Natural killer cell treated with Interleukin-12 subunit alpha and Interleukin-12 subunit beta and Interleukin-15 and Interleukin-18, amount 100 ng/mL, for 72 hours (primary cell): ENCODE measurements around the gene KIF1A. TPM values are rescaled to one million over a fixed set of nuclear protein-coding genes. Genes with fewer than 3 reads are reported as not detected.
"Not testable (repeated sequence)": the region's sequence is repeated elsewhere in the genome, so short reads cannot be mapped to it uniquely, and the experiment has no call there.

Source experiments
- ATAC-seq, 2 donors: fragments of 150-1000 bp; cut with Tn5 transposase in 1 of 2; sonication (Bioruptor Pico), chemical (Tn5 transposase) in 1 of 2; 2 replicates each; pipeline ENCODE4 v1.10.0; 2021
- DNase-seq: peaks from one replicate; pipeline ENCODE4 v3.0.0; 2022; ENCODE audit warnings: low spot score
- H3K27ac Mint-ChIP-seq, 2 donors: 1 replicate in 1 of 2; 2 replicates in 1 of 2; pipeline ENCODE4 v1.8.0; 2022; ENCODE audit warnings: mixed read lengths in 2 of 2, mild to moderate bottlenecking in 1 of 2, moderate library complexity in 1 of 2
- H3K27me3 Mint-ChIP-seq, 2 donors: 1 replicate in 1 of 2; 2 replicates in 1 of 2; pipeline ENCODE4 v1.8.0; 2022; ENCODE audit warnings: mixed read lengths in 2 of 2
- H3K36me3 Mint-ChIP-seq: one replicate; pipeline ENCODE4 v1.8.0; 2022; ENCODE audit warnings: mixed read lengths
- H3K4me1 Mint-ChIP-seq, 2 donors: 1 replicate in 1 of 2; 2 replicates in 1 of 2; pipeline ENCODE4 v1.8.0; 2022; ENCODE audit warnings: low read depth in 2 of 2, mixed read lengths in 2 of 2, mild to moderate bottlenecking in 1 of 2
- H3K4me3 Mint-ChIP-seq: one replicate; pipeline ENCODE4 v1.8.0; 2022; ENCODE audit warnings: mixed read lengths
- H3K9me3 Mint-ChIP-seq: 2 replicates; pipeline ENCODE4 v1.8.0; 2022; ENCODE audit warnings: mixed read lengths
- total RNA-seq, 2 donors: library from RNA; stranded (reverse); gene quantifications; one replicate each; pipeline ENCODE4 v1.2.3, GENCODE V29; 2022

KIF1A gene
- total RNA-seq, 2 donors from 2014 or later = 0.45 TPM; not detected in 1

DNA sequence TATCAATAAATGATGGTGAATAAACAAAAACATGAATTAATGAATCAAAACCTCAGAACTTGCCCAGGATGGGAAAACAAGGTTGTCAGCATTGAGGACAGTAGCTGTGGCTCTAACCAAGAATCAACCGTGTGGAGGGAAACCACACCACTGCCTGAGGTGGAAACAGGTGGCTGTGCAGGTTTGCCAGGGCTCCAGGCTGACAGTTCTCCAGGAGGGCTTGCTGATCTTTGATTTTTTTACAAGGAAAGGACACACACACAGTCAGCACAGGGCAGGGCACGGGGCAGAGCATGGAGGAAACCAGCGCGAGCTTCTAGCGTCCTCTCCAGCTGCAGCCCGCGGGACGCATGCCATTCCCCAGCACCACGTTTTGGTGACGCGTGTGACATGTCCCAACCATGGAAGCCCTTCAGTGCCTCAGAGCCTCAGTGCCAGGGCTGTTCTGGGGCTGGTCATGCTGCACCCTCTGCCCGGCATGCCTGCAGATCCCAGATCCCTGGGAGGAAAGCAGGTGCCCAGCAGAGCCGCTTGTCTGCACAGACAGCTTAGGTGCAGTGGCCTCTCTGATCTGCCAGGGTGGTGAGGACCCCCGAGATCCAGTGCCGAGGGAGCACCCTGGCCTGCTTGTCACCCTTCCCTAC, 32.8 kb upstream of the KIF1A start:
- peaks cover 6% of the 10 kb centered on the region for H3K36me3 Mint-ChIP-seq
- H3K9me3 Mint-ChIP-seq = no peaks in the 10 kb centered on the region
- no peak overlapping the region for H3K27ac Mint-ChIP-seq
- no peaks in the 10 kb centered on the region for H3K4me1 Mint-ChIP-seq
- H3K4me3 Mint-ChIP-seq = no peak overlapping the region
- ATAC-seq = no peak
- peaks cover 0 to 5% of the 10 kb centered on the region in 2 donors for H3K27me3 Mint-ChIP-seq
- no peak for DNase-seq

- no peaks in the 10 kb centered on the region for H3K9me3 Mint-ChIP-seq
- peaks cover 0 to 2% of the 10 kb centered on the region in 2 donors for H3K27me3 Mint-ChIP-seq
- ATAC-seq (peak; percentile 79 to 87), DNase-seq (peak; percentile 75)
- no peaks in the 10 kb centered on the region for H3K4me1 Mint-ChIP-seq
- H3K4me3 Mint-ChIP-seq = no peak overlapping the region
- H3K27ac Mint-ChIP-seq = no peak overlapping the region
- H3K36me3 Mint-ChIP-seq = peaks cover 6% of the 10 kb centered on the region
These were observed 31.3 kb upstream of the KIF1A start for GRCh38 chr2:240851078-240851991.

GRCh38 chr2:240850756-240851077, 30.7 kb upstream of the KIF1A start:
- no peaks in the 10 kb centered on the region for H3K4me1 Mint-ChIP-seq
- H3K27ac Mint-ChIP-seq = no peak overlapping the region
- peaks cover 6% of the 10 kb centered on the region for H3K36me3 Mint-ChIP-seq
- no peaks in the 10 kb centered on the region for H3K9me3 Mint-ChIP-seq
- H3K27me3 Mint-ChIP-seq = peaks cover 0 to 2% of the 10 kb centered on the region in 2 donors
- ATAC-seq = no peak
- no peak for DNase-seq
- H3K4me3 Mint-ChIP-seq = no peak overlapping the region

- DNase-seq (no peak), ATAC-seq (peak in 1 of 2 donors; percentile 8)
- no peaks in the 10 kb centered on the region for H3K9me3 Mint-ChIP-seq
- no peaks in the 10 kb centered on the region for H3K4me1 Mint-ChIP-seq
- peaks cover 6% of the 10 kb centered on the region for H3K36me3 Mint-ChIP-seq
- H3K27ac Mint-ChIP-seq = no peak overlapping the region
- H3K27me3 Mint-ChIP-seq = peaks cover 0 to 2% of the 10 kb centered on the region in 2 donors
- no peak overlapping the region for H3K4me3 Mint-ChIP-seq
These were observed 30.0 kb upstream of the KIF1A start for GRCh38 chr2:240850026-240850425.

GRCh38 chr2:240848900-240849680, 29.1 kb upstream of the KIF1A start:
- DNase-seq (no peak), ATAC-seq (no peak)
- no peaks in the 10 kb centered on the region for H3K4me1 Mint-ChIP-seq
- H3K4me3 Mint-ChIP-seq = no peak overlapping the region
- peaks cover 2% of the 10 kb centered on the region for H3K36me3 Mint-ChIP-seq
- no peaks in the 10 kb centered on the region for H3K9me3 Mint-ChIP-seq
- peaks cover 1 to 3% of the 10 kb centered on the region in 2 donors for H3K27me3 Mint-ChIP-seq
- no peak overlapping the region for H3K27ac Mint-ChIP-seq

- H3K9me3 Mint-ChIP-seq = no peaks in the 10 kb centered on the region
- H3K36me3 Mint-ChIP-seq = no peaks in the 10 kb centered on the region
- H3K4me3 Mint-ChIP-seq = no peak overlapping the region
- H3K27me3 Mint-ChIP-seq = peaks cover 2 to 8% of the 10 kb centered on the region in 2 donors
- DNase-seq (no peak), ATAC-seq (no peak)
- no peak overlapping the region for H3K27ac Mint-ChIP-seq
- H3K4me1 Mint-ChIP-seq = no peaks in the 10 kb centered on the region
These were observed 27.8 kb upstream of the KIF1A start for GRCh38 chr2:240847817-240848216.

DNA sequence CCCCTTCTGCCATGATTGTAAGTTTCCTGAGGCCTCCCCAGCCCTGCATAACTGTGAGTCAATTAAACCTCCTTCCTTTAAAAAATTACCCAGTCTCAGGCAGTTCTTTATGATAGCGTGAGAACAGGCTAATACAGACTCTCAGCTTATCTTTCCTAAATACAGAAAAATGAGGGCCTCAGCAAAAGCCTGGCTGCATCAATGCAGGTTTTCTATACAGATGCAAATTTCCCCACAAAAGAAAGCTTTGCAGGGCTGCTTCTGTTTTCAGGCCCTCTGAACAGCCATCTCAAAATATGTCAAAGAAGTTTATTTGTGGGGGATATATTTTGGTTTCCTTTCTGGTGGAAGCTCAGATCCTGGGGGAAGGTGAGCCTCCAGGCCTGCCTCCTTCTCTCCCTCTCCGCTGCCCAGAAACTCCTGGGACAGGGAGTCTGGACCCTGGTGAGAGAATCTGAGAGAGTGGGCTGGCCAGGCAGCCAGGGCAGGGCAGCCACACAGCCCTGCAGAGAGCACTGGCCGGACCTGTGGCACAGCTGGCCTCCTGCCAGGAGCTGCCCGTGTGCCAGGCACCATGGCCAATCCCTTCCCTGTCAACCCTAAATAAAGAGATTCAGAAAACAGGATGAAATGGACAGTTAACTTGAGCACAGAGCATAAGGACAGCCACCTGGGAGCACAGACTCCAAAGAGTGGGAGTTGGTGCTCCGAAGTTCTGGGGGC, 27.0 kb upstream of the KIF1A start:
- Mint-ChIP-seq H3K36me3 (no peaks in the 10 kb centered on the region), H3K4me1 (no peaks in the 10 kb centered on the region), H3K27me3 (peaks cover 5 to 8% of the 10 kb centered on the region in 2 donors), H3K4me3 (no peak overlapping the region), H3K27ac (no peak overlapping the region), H3K9me3 (no peaks in the 10 kb centered on the region)
- DNase-seq (no peak), ATAC-seq (no peak)

GRCh38 chr2:240846309-240846708, 26.3 kb upstream of the KIF1A start:
- not testable (repeated sequence) for H3K27ac Mint-ChIP-seq, H3K27me3 Mint-ChIP-seq, H3K4me1 Mint-ChIP-seq, ATAC-seq, H3K9me3 Mint-ChIP-seq, DNase-seq, H3K36me3 Mint-ChIP-seq, H3K4me3 Mint-ChIP-seq

- Mint-ChIP-seq H3K9me3 (no peaks in the 10 kb centered on the region), H3K27me3 (peaks cover 8% of the 10 kb centered on the region in 2 donors), H3K4me3 (no peak overlapping the region), H3K36me3 (no peaks in the 10 kb centered on the region), H3K4me1 (no peaks in the 10 kb centered on the region), H3K27ac (no peak overlapping the region)
- ATAC-seq = no peak
- no peak for DNase-seq
These were observed 20.5 kb upstream of the KIF1A start for GRCh38 chr2:240840435-240841060.

GRCh38 chr2:240839152-240840143, 19.4 kb upstream of the KIF1A start:
- H3K4me1 Mint-ChIP-seq = no peaks in the 10 kb centered on the region
- H3K4me3 Mint-ChIP-seq = no peak overlapping the region
- H3K27me3 Mint-ChIP-seq = peaks cover 8% of the 10 kb centered on the region in 2 donors
- H3K27ac Mint-ChIP-seq = no peak overlapping the region
- DNase-seq (no peak), ATAC-seq (no peak)
- no peaks in the 10 kb centered on the region for H3K36me3 Mint-ChIP-seq
- no peaks in the 10 kb centered on the region for H3K9me3 Mint-ChIP-seq

- no peaks in the 10 kb centered on the region for H3K4me1 Mint-ChIP-seq
- peaks cover 0 to 6% of the 10 kb centered on the region in 2 donors for H3K27me3 Mint-ChIP-seq
- H3K27ac Mint-ChIP-seq = no peak overlapping the region
- DNase-seq = no peak
- no peak overlapping the region for H3K4me3 Mint-ChIP-seq
- no peaks in the 10 kb centered on the region for H3K9me3 Mint-ChIP-seq
- ATAC-seq = no peak
- H3K36me3 Mint-ChIP-seq = no peaks in the 10 kb centered on the region
These were observed 17.6 kb upstream of the KIF1A start for GRCh38 chr2:240837621-240838020.

- peaks cover 0 to under 1% of the 10 kb centered on the region in 2 donors for H3K4me1 Mint-ChIP-seq
- no peaks in the 10 kb centered on the region for H3K36me3 Mint-ChIP-seq
- DNase-seq = no peak
- H3K27ac Mint-ChIP-seq = no peak overlapping the region
- no peak for ATAC-seq
- H3K9me3 Mint-ChIP-seq = no peaks in the 10 kb centered on the region
- peaks cover 0 to 4% of the 10 kb centered on the region in 2 donors for H3K27me3 Mint-ChIP-seq
- no peak overlapping the region for H3K4me3 Mint-ChIP-seq
These were observed 16.9 kb upstream of the KIF1A start for GRCh38 chr2:240836781-240837467.
